ENCODE measurements around the gene TEAD4.

DNA sequence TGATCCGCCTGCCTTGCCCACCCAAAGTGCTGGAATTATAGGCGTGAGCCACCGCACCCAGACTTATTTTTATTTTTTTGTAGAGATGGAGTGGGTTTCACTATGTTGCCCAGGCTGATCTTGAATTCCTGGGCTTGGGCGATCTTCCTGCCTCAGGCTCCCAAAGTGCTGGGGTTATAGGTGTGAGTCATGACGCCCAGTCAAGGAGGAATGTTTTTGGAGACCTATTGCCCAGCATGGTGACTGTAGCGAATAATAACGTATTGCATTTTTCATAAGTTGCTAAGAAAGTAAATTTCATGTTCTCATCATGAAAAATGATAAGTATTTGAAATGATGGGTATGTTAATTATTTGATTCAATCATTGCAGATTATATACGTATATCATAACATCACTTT, 46.5 kb downstream of the TEAD4 start:
- TF ChIP-seq POLR2AphosphoS5 (IDR thresholded peaks at IDR 0.05; ENCODE audit: borderline replicate concordance, low read depth, low read length), result no peak
- TF ChIP-seq EZH2 (IDR thresholded peaks at IDR 0.05), result no peak
- no peak for TF ChIP-seq FOXP2 (optimal IDR thresholded peaks at IDR 0.05; ENCODE audit: control extremely low read depth, extremely low read length, insufficient read depth)

Measured in SK-N-MC (cell line).